ENCODE measurements around the gene CCDC71.

The CCDC71 gene

DNA sequence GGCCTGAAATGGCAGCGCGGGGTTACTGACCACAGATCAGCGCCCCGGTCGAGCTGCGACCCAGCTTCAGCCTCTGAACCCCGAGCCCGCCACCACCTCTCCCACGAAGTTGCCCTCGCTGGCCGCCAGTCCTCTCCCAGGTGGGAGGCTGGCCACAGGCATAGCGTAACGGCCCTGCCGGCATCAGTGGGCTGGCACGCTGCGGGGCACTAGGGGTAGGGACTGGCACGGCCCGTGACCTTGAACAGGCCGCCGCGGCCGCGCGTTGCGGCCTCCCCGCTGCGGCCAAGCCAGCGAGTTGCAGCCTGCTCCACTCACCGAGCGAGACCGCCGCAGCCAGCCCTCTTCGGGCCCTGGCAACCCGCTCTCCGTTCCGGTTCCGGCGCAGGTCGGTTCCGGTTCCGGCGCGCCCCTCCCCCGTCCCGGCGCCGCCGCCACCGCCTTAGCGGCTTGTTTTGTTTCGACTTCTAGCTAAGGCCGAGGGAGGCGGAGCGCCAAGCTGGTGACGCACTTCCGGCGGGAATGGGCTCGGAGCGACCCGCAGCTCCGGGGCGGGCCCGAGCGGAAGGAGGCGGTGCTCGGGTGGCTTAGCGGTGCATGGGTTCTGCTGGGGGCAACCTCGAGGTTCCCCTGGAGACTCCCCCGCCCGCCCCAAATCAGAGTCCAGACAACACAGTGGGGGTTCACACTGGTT lies 45.5 kb downstream of the CCDC71 start, which contains the start of gene USP19:
Gene USP19 (minus strand): TSS at position 386 of the 694 bp plus-strand sequence. CDS start 1,678 bp downstream, outside the sequence.
- Histone ChIP-seq H3K36me3 (peaks cover 53% of the 10 kb centered on the region), H3K9me3 (ENCODE audit: severe bottlenecking) (no peaks in the 10 kb centered on the region), H3K27me3 (ENCODE audit: insufficient read depth, low read depth, severe bottlenecking) (no peaks in the 10 kb centered on the region), H3K4me3 (ENCODE audit: low read depth, low read length) (peak within 1 kb of the TSS; percentile 67), H3K27ac (peak within 1 kb of the TSS; percentile 72)
- TF ChIP-seq, protein P1, sequence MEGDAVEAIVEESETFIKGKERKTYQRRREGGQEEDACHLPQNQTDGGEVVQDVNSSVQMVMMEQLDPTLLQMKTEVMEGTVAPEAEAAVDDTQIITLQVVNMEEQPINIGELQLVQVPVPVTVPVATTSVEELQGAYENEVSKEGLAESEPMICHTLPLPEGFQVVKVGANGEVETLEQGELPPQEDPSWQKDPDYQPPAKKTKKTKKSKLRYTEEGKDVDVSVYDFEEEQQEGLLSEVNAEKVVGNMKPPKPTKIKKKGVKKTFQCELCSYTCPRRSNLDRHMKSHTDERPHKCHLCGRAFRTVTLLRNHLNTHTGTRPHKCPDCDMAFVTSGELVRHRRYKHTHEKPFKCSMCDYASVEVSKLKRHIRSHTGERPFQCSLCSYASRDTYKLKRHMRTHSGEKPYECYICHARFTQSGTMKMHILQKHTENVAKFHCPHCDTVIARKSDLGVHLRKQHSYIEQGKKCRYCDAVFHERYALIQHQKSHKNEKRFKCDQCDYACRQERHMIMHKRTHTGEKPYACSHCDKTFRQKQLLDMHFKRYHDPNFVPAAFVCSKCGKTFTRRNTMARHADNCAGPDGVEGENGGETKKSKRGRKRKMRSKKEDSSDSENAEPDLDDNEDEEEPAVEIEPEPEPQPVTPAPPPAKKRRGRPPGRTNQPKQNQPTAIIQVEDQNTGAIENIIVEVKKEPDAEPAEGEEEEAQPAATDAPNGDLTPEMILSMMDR (IDR thresholded peaks at IDR 0.05; ENCODE audit: low read depth, low read length): no peak
- peak; percentile 93 for DNase-seq

- Histone ChIP-seq H3K36me3 (peaks cover 58% of the 10 kb centered on the region), H3K4me3 (ENCODE audit: low read depth, low read length) (peak overlapping the region; percentile 67), H3K27ac (peak overlapping the region; percentile 72), H3K9me3 (ENCODE audit: severe bottlenecking) (no peaks in the 10 kb centered on the region), H3K27me3 (ENCODE audit: insufficient read depth, low read depth, severe bottlenecking) (no peaks in the 10 kb centered on the region)
- no peak for DNase-seq
- TF ChIP-seq, protein P1 (IDR thresholded peaks at IDR 0.05; ENCODE audit: low read depth, low read length): no peak
Observed at GRCh38 chr3:49120096-49120437, 46.1 kb downstream of the CCDC71 start.

DNA sequence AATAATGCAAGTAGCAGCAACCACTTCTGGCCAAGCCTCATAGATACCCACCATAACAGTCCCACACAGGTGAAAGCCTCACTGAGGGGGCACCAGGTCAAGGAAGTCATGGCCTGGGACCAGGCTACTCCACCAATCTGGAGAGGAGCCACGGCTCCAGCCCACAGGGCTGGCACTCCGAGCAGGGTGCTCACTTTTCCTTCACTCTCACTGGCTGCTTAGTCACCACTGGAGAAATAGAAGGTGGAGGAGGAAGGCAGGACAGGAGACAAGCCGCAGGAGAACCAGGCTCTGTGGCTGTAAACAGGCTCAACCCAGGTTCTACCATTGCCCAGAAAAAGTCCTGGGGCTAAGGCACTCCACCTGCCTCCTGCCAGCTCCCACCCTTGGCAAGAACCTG lies 46.7 kb downstream of the CCDC71 start:
- Histone ChIP-seq H3K36me3 (peaks cover 64% of the 10 kb centered on the region), H3K4me3 (ENCODE audit: low read depth, low read length) (peak overlapping the region; percentile 67), H3K27me3 (ENCODE audit: insufficient read depth, low read depth, severe bottlenecking) (no peaks in the 10 kb centered on the region), H3K27ac (no peak overlapping the region), H3K9me3 (ENCODE audit: severe bottlenecking) (no peaks in the 10 kb centered on the region)
- TF ChIP-seq, protein P1 (IDR thresholded peaks at IDR 0.05; ENCODE audit: low read depth, low read length): no peak
- no peak for DNase-seq

GRCh38 chr3:49119036-49119435 lies 47.1 kb downstream of the CCDC71 start:
- no peaks in the 10 kb centered on the region for H3K9me3 ChIP-seq (ENCODE audit: severe bottlenecking)
- DNase-seq: no peak
- no peak overlapping the region for H3K4me3 ChIP-seq (ENCODE audit: low read depth, low read length)
- peaks cover 68% of the 10 kb centered on the region for H3K36me3 ChIP-seq
- H3K27me3 ChIP-seq (ENCODE audit: insufficient read depth, low read depth, severe bottlenecking): no peaks in the 10 kb centered on the region
- H3K27ac ChIP-seq: no peak overlapping the region
- TF ChIP-seq, protein P1 (IDR thresholded peaks at IDR 0.05; ENCODE audit: low read depth, low read length): no peak

Data from WERI-Rb-1 (cell line).